NCI-H748 (cell line): ENCODE measurements around the gene ALDH8A1.
A peak's percentile ranks its signal among the peaks of the same experiment; 100 is the strongest.

Experiments used
- DNase-seq: peaks from one replicate; lab custom pipeline; 2025; ENCODE audit not compliant: unreplicated experiment; lab: John Stamatoyannopoulos, UW

ALDH8A1 gene

GRCh38 chr6:134951494-134952263 is 1.8 kb upstream of the ALDH8A1 start:
- no peak for DNase-seq

GRCh38 chr6:134950482-134950881 is 581 bp upstream of the ALDH8A1 start:
- DNase-seq: no peak

GRCh38 chr6:134948691-134949090 is 1.2 kb downstream of the ALDH8A1 start:
- DNase-seq: no peak

GRCh38 chr6:134948142-134948541 is 1.8 kb downstream of the ALDH8A1 start:
- DNase-seq: no peak

GRCh38 chr6:134945045-134945444 is 4.9 kb downstream of the ALDH8A1 start:
- DNase-seq: no peak

GRCh38 chr6:134943522-134944111 is 6.3 kb downstream of the ALDH8A1 start:
- DNase-seq: no peak

- peak; percentile 15 for DNase-seq
Observed at GRCh38 chr6:134938896-134939295, 11.0 kb downstream of the ALDH8A1 start.

- DNase-seq: no peak
Observed at GRCh38 chr6:134937426-134937825, 12.5 kb downstream of the ALDH8A1 start.

- no peak for DNase-seq
Observed at GRCh38 chr6:134936931-134937330, 13.0 kb downstream of the ALDH8A1 start.

GRCh38 chr6:134936476-134936875 is 13.4 kb downstream of the ALDH8A1 start:
- DNase-seq: no peak

GRCh38 chr6:134934793-134935485 is 15.0 kb downstream of the ALDH8A1 start:
- no peak for DNase-seq

GRCh38 chr6:134932535-134933470 is 17.1 kb downstream of the ALDH8A1 start:
- DNase-seq: no peak

- no peak for DNase-seq
Observed at GRCh38 chr6:134932098-134932497, 17.8 kb downstream of the ALDH8A1 start.

GRCh38 chr6:134930463-134930862 is 19.4 kb downstream of the ALDH8A1 start:
- DNase-seq: no peak

GRCh38 chr6:134928151-134928900 is 21.6 kb downstream of the ALDH8A1 start:
- no peak for DNase-seq

GRCh38 chr6:134925800-134926199 is 24.1 kb downstream of the ALDH8A1 start:
- DNase-seq: no peak

GRCh38 chr6:134921721-134922261 is 28.1 kb downstream of the ALDH8A1 start:
- DNase-seq: no peak

- no peak for DNase-seq
Observed at GRCh38 chr6:134921276-134921675, 28.6 kb downstream of the ALDH8A1 start.

GRCh38 chr6:134920422-134920821 is 29.5 kb downstream of the ALDH8A1 start:
- no peak for DNase-seq

GRCh38 chr6:134918418-134918961 is 31.4 kb downstream of the ALDH8A1 start:
- DNase-seq: no peak
